Ovary (tissue), 9 donors: Measurements from ENCODE around the gene ANO2. TPM values are rescaled to one million over a fixed set of nuclear protein-coding genes. Genes with fewer than 3 reads are reported as not detected.

ENCODE experiments used
- DNase-seq, 5 donors: peaks; one replicate each; pipeline ENCODE4 v3.0.0-alpha.2; 2019 to 2020
- H3K27ac ChIP-seq, 2 donors: fragments of 200-600 bp; one replicate each; pipeline versions ENCODE4 v1.5.1 to v1.8.0; 2019 to 2022
- H3K27me3 ChIP-seq: fragments of 200-600 bp; one replicate; pipeline ENCODE4 v1.8.0; 2022
- H3K36me3 ChIP-seq: fragments of 200-600 bp; sonication (generic); one replicate; pipeline ENCODE4 v1.5.1; 2019
- H3K4me1 ChIP-seq: one replicate; pipeline ENCODE4 v1.8.1; 2013; ENCODE audit warnings: mild to moderate bottlenecking, moderate library complexity; ENCODE audit not compliant: insufficient read depth
- H3K4me3 ChIP-seq: fragments of 200-600 bp; sonication (generic); one replicate; pipeline ENCODE4 v1.5.1; 2017
- H3K9me3 ChIP-seq, 2 donors: fragments of 200-600 bp in 1 of 2; sonication (generic) in 1 of 2; one replicate each; pipeline versions ENCODE4 v1.5.1 to v1.8.1; 2013 to 2019; ENCODE audit warnings: mild to moderate bottlenecking in 1 of 2, moderate library complexity in 1 of 2
- EP300 ChIP-seq: sonication (generic); formaldehyde crosslinking; IDR thresholded peaks from one replicate; pipeline ENCODE4 v1.6.1; 2017; ENCODE audit warnings: antibody characterized with exemption
- POLR2A ChIP-seq: fragments of 450-650 bp; IDR thresholded peaks from one replicate; pipeline ENCODE4 v1.6.1; 2017; ENCODE audit warnings: antibody characterized with exemption, mild to moderate bottlenecking, moderate library complexity
- WGBS, 3 donors: extraction: QIAGEN DNeasy Blood & Tissue Kit in 1 of 3; methylation state at CpG; one replicate each; pipeline versions ENCODE4 v1.1.5 to v1.1.7; 2013 to 2017; 5-methylcytosine and 5-hydroxymethylcytosine counted together
- intact Hi-C, 4 donors: fragments of 100-400 bp; cut with DNase I; formaldehyde crosslinking; loops; one replicate each; pipeline versions ENCODE4 v1.11.0 to v1.15.1; 2022 to 2023
- polyA plus RNA-seq, 2 donors: library from polyadenylated mRNA; stranded (reverse); fragments of 200-250 nt in 1 of 2; fragments of 350-450 nt in 1 of 2; fragmentation: Illumina TruSeq in 1 of 2; extraction: RNeasy Lipid Tissue Mini Kit (QIAGEN cat#74804) in 1 of 2; gene quantifications; one replicate each; pipeline ENCODE4 v1.2.3, GENCODE V29; 2013 to 2014
- total RNA-seq, 7 donors: library from RNA; depleted of rRNA in 2 of 7; stranded (reverse); fragments of >200 nt in 2 of 7; fragmentation: NEBNext Ultra II Directional in 3 of 7; extraction: Animal tissue kit (Norgen Biotek cat#: 25700) in 3 of 7; gene quantifications; one replicate each; pipeline versions ENCODE4 v1.1.0 to v1.2.4, GENCODE V29; 2016 to 2023
- TF ChIP-seq, protein P1 (sequence below), 3 donors: fragments of 450-650 bp in 2 of 3; fragments of 200-600 bp in 1 of 3; IDR thresholded peaks; one replicate each; pipeline versions ENCODE4 v1.5.1 to v1.8.0; 2016 to 2022; ENCODE audit warnings: antibody characterized with exemption in 3 of 3, mild to moderate bottlenecking in 1 of 3
- donor health status: DM: no; HTN: no; CAD: no; lungs with moderate emphysema.
- donor health status: DM: no; HTN: no; CAD: no.
- donor health status: Bipolar disorder and iron deficiency.
- donor health status: DM: yes; HTN: yes; CAD: no.
- donor health status: DM: no; HTN: no; CAD: no.
- donor health status: DM: yes; HTN: yes; CAD: no.

The ANO2 gene
- total and polyA plus RNA-seq, 9 donors: 3.0 to 6.7 (median 3.3) TPM

DNA sequence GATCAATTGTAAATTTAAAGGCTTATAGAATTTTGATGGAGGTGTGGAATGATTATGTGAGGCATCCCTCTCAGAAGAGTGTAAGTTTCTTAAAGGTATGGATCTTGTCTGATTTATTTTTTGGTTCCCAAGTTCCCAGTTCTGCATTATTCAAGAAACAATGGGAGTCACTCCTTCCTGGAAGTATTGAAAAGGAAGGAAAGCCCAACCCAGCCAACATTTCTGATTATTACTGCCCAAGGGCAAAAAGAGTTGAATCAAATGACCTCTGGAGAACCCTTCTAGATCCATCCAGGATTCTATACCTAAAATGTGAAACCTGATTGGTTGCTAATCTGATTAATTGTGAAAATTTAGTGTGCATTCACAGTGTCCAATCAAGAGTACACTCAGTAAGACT, 166.2 kb downstream of the ANO2 start:
- no peak for DNase-seq
- Histone ChIP-seq H3K36me3 (no peaks in the 10 kb centered on the region), H3K4me1 (no peaks in the 10 kb centered on the region), H3K27me3 (no peaks in the 10 kb centered on the region), H3K27ac (no peak overlapping the region), H3K4me3 (no peak overlapping the region), H3K9me3 (no peaks in the 10 kb centered on the region)
- intact Hi-C loops: no loop called here
- TF ChIP-seq, protein P1, sequence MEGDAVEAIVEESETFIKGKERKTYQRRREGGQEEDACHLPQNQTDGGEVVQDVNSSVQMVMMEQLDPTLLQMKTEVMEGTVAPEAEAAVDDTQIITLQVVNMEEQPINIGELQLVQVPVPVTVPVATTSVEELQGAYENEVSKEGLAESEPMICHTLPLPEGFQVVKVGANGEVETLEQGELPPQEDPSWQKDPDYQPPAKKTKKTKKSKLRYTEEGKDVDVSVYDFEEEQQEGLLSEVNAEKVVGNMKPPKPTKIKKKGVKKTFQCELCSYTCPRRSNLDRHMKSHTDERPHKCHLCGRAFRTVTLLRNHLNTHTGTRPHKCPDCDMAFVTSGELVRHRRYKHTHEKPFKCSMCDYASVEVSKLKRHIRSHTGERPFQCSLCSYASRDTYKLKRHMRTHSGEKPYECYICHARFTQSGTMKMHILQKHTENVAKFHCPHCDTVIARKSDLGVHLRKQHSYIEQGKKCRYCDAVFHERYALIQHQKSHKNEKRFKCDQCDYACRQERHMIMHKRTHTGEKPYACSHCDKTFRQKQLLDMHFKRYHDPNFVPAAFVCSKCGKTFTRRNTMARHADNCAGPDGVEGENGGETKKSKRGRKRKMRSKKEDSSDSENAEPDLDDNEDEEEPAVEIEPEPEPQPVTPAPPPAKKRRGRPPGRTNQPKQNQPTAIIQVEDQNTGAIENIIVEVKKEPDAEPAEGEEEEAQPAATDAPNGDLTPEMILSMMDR (IDR thresholded peaks at IDR 0.05): no peak
- no peak for TF ChIP-seq POLR2A
- no peak for TF ChIP-seq EP300

DNA sequence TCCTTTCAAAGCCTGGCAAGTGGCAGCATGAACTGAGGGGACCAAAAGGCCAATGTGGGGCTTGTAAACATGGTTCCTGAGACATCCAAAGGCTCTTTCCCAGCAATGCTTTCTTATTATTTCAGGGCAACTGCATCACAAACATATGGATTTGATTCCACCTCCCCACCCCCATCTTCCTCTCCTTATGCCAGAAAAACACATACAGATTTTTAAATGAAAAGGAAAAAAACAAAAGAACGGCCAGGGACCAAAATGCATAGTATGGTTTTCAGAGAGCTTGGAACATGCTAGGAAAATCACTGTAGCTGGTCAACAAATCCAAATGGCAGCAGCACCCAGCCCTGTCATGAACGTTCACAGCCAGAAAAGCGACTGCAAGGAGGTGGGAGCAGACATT, 167.6 kb downstream of the ANO2 start:
- H3K9me3 ChIP-seq: no peaks in the 10 kb centered on the region
- H3K36me3 ChIP-seq: no peaks in the 10 kb centered on the region
- H3K4me1 ChIP-seq: no peaks in the 10 kb centered on the region
- H3K27ac ChIP-seq: no peak overlapping the region
- 42 to 52% (median 47%) methylated on average over 3 of the region's 3 CpGs for WGBS, 3 donors
- no peak for TF ChIP-seq POLR2A
- no peak for TF ChIP-seq EP300
- TF ChIP-seq, protein P1 (IDR thresholded peaks at IDR 0.05): no peak
- no peaks in the 10 kb centered on the region for H3K27me3 ChIP-seq
- no peak for DNase-seq
- no peak overlapping the region for H3K4me3 ChIP-seq
- intact Hi-C loops: no loop called here

DNA sequence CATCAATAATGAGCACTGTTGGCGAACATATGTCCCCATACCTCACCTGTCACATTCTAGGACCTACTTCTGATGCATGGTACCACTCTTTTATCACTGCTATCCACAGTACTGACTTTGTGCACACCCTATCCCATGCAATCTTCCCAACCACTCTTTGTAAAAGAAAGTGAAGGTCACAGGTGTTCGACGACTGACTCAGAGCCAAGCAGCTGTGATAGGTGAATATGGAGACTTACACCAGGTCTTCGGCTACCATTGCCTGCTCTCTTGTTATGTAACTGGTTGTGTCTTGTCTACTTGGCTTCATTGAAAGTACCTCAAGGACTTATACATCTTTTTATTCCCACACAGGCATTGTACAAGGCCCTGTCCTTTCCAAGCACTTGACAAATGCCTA, 169.0 kb downstream of the ANO2 start:
- WGBS, 3 donors: 88 to 92% (median 91%) methylated on average over 4 of the region's 4 CpGs
- Histone ChIP-seq H3K4me1 (no peaks in the 10 kb centered on the region), H3K27me3 (no peaks in the 10 kb centered on the region), H3K27ac (no peak overlapping the region), H3K9me3 (no peaks in the 10 kb centered on the region), H3K36me3 (no peaks in the 10 kb centered on the region), H3K4me3 (no peak overlapping the region)
- TF ChIP-seq EP300: no peak
- TF ChIP-seq POLR2A: no peak
- TF ChIP-seq, protein P1 (IDR thresholded peaks at IDR 0.05): no peak
- intact Hi-C loops: no loop called here
- DNase-seq: no peak

DNA sequence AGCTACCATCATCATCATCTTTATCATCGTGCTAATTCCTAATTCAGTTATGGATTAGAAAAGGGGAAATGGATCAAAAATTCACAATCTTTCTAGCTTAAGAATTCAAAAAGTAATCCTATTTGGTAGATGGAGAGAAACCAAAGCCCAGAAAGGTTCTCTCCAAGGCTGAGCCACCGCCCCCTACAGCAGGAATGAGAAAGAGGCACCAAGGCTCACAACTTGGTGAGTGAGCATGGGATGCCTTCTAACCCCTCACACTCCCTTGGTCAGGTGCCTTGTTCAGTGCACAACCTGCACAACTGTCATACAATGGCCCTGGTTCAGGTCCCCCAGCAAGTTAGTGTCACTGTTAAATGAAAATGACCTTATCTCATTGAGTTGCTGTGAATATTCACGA, 171.5 kb downstream of the ANO2 start:
- DNase-seq: no peak
- TF ChIP-seq EP300 (no peak), POLR2A (no peak)
- TF ChIP-seq, protein P1 (IDR thresholded peaks at IDR 0.05): no peak
- H3K27ac ChIP-seq: no peak overlapping the region
- no peak overlapping the region for H3K4me3 ChIP-seq
- H3K36me3 ChIP-seq: no peaks in the 10 kb centered on the region
- WGBS, 3 donors: 70 to 75% (median 74%) methylated on average over 3 of the region's 3 CpGs
- no peaks in the 10 kb centered on the region for H3K27me3 ChIP-seq
- no peaks in the 10 kb centered on the region for H3K9me3 ChIP-seq
- no peaks in the 10 kb centered on the region for H3K4me1 ChIP-seq
- intact Hi-C loops: no loop called here

DNA sequence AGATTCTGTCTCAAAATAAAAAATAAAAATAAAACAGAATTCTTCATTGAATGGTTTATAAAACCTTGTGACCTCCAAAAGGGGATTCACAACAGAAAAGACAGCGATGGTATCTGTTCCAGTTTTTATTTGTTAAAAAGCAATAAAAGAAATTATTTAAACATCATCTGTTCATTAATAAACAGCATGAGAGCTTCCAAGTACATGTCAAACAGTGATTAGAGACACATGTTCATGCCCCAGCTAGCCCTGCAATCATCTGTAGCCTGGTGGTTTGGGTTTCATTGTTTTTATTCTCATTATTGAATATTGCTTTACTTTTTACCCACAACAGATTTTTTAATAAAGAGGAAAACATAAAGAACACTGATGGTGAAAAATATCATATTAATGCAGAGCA, 173.3 kb downstream of the ANO2 start:
- no peaks in the 10 kb centered on the region for H3K9me3 ChIP-seq
- no peaks in the 10 kb centered on the region for H3K4me1 ChIP-seq
- no peak for TF ChIP-seq EP300
- TF ChIP-seq, protein P1 (IDR thresholded peaks at IDR 0.05): no peak
- no peak for TF ChIP-seq POLR2A
- H3K27ac ChIP-seq: no peak overlapping the region
- intact Hi-C loops: no loop called here
- DNase-seq: no peak
- WGBS, 3 donors: 4 to 16% (median 15%) methylated on average over 1 of the region's 1 CpG
- no peak overlapping the region for H3K4me3 ChIP-seq
- H3K27me3 ChIP-seq: no peaks in the 10 kb centered on the region
- H3K36me3 ChIP-seq: no peaks in the 10 kb centered on the region
